ENCODE measurements around the gene CDK5R2. TPM values are rescaled to one million over a fixed set of nuclear protein-coding genes. Genes with fewer than 3 reads are reported as not detected.

Gene CDK5R2
- total RNA-seq, 1 donor: not detected

GRCh38 chr2:218995561-218995960, 36.1 kb downstream of the CDK5R2 start:
- no peak for DNase-seq (ENCODE audit: low read depth)
- H3K4me3 ChIP-seq (ENCODE audit: low read depth, low read length): no peak overlapping the region
- peak; percentile 6 for TF ChIP-seq CTCF (IDR thresholded peaks at IDR 0.05; ENCODE audit: insufficient read depth, low read length)

GRCh38 chr2:218995972-218996711, 36.7 kb downstream of the CDK5R2 start:
- TF ChIP-seq CTCF (IDR thresholded peaks at IDR 0.05; ENCODE audit: insufficient read depth, low read length): peak; percentile 82
- peak; percentile 74 for DNase-seq (ENCODE audit: low read depth)
- peak overlapping the region; percentile 59 for H3K4me3 ChIP-seq (ENCODE audit: low read depth, low read length)

GRCh38 chr2:218996937-218997336, 37.5 kb downstream of the CDK5R2 start:
- TF ChIP-seq CTCF (IDR thresholded peaks at IDR 0.05; ENCODE audit: insufficient read depth, low read length): no peak
- no peak overlapping the region for H3K4me3 ChIP-seq (ENCODE audit: low read depth, low read length)
- no peak for DNase-seq (ENCODE audit: low read depth)

GRCh38 chr2:218997731-218998130, 38.3 kb downstream of the CDK5R2 start:
- no peak for TF ChIP-seq CTCF (IDR thresholded peaks at IDR 0.05; ENCODE audit: insufficient read depth, low read length)
- no peak for DNase-seq (ENCODE audit: low read depth)
- no peak overlapping the region for H3K4me3 ChIP-seq (ENCODE audit: low read depth, low read length)

- no peak overlapping the region for H3K4me3 ChIP-seq (ENCODE audit: low read depth, low read length)
- TF ChIP-seq CTCF (IDR thresholded peaks at IDR 0.05; ENCODE audit: insufficient read depth, low read length): no peak
- no peak for DNase-seq (ENCODE audit: low read depth)
Observed at GRCh38 chr2:218998414-218999002, 39.0 kb downstream of the CDK5R2 start.

- TF ChIP-seq CTCF (IDR thresholded peaks at IDR 0.05; ENCODE audit: insufficient read depth, low read length): no peak
- DNase-seq (ENCODE audit: low read depth): no peak
- no peak overlapping the region for H3K4me3 ChIP-seq (ENCODE audit: low read depth, low read length)
Observed at GRCh38 chr2:218999021-218999880, 39.8 kb downstream of the CDK5R2 start.

Measured in fibroblast of the aortic adventitia (primary cell).